GM12864 (cell line): ENCODE results near the gene CBX7.
A peak's percentile ranks its signal among the peaks of the same experiment; 100 is the strongest.

Experiments
- DNase-seq: peaks from one replicate; pipeline ENCODE4 v3.0.0-alpha.2; 2011; ENCODE audit warnings: low read depth
- H3K4me3 ChIP-seq: 2 replicates; pipeline ENCODE4 v1.5.1; 2011; ENCODE audit warnings: mild to moderate bottlenecking, low read depth, low read length, control low read depth
- CTCF ChIP-seq: IDR thresholded peaks from 2 replicates; pipeline ENCODE4 v1.5.1; 2011; ENCODE audit warnings: low read depth, mild to moderate bottlenecking, moderate library complexity, low read length, control low read depth, inconsistent platforms; ENCODE audit errors: missing control alignments

CBX7 gene

GRCh38 chr22:39097098-39098020 lies 55.1 kb downstream of the CBX7 start, which contains the start of gene APOBEC3H:
TSS of gene APOBEC3H (plus strand) at chr22:39097244. CDS start at chr22:39100279, 3,035 bp downstream.
- no peak for TF ChIP-seq CTCF
- DNase-seq, result no peak
- H3K4me3 ChIP-seq, result peak within 1 kb of the TSS; percentile 50

GRCh38 chr22:39095971-39096370 lies 56.5 kb downstream of the CBX7 start:
- no peak for DNase-seq
- H3K4me3 ChIP-seq, result no peak overlapping the region
- TF ChIP-seq CTCF, result no peak

- no peak for DNase-seq
- no peak overlapping the region for H3K4me3 ChIP-seq
- TF ChIP-seq CTCF, result no peak
Measured at GRCh38 chr22:39094717-39095389, 57.6 kb downstream of the CBX7 start.

GRCh38 chr22:39092111-39092862 lies 60.2 kb downstream of the CBX7 start:
- no peak for DNase-seq
- TF ChIP-seq CTCF, result no peak
- H3K4me3 ChIP-seq, result no peak overlapping the region

- no peak overlapping the region for H3K4me3 ChIP-seq
- TF ChIP-seq CTCF, result no peak
- no peak for DNase-seq
Measured at GRCh38 chr22:39091126-39092081, 61.1 kb downstream of the CBX7 start.
